GM18520 (cell line): ENCODE measurements around the gene CELA3A.
"Not testable (repeated sequence)": the region's sequence is repeated elsewhere in the genome, so short reads cannot be mapped to it uniquely, and the experiment has no call there.

Experiments
- ATAC-seq: cut with Tn5 transposase; IDR thresholded peaks from one replicate; pipeline ENCODE4 v1.9.1; 2021; ENCODE audit not compliant: unreplicated experiment

The CELA3A gene

DNA sequence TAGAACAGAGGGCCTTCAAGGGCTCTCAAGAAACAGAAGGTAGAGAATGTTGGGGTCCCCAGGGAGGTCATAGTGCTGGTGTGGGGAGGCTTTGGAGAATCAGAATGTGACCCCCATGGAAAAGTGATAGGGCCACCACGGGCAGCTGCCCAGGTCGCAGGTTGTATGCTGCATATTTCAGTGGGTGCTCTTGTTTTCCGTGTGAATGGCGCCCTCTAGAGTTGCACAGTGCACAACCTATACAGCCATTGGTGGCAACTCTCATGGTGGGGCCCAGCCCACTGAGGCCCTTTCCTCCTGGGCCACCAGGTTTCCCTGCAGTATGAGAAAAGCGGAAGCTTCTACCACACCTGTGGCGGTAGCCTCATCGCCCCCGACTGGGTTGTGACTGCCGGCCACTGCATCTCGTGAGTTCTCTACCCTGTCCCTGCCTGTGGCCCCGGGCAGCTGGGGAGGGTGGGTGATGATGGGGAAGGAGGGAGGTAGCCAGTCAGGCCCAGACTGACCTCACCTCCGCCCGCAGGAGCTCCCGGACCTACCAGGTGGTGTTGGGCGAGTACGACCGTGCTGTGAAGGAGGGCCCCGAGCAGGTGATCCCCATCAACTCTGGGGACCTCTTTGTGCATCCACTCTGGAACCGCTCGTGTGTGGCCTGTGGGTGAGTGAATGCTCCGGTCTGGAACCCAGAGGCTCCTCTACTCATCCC, 20.8 kb upstream of the CELA3A start:
- ATAC-seq, result not testable (repeated sequence)

DNA sequence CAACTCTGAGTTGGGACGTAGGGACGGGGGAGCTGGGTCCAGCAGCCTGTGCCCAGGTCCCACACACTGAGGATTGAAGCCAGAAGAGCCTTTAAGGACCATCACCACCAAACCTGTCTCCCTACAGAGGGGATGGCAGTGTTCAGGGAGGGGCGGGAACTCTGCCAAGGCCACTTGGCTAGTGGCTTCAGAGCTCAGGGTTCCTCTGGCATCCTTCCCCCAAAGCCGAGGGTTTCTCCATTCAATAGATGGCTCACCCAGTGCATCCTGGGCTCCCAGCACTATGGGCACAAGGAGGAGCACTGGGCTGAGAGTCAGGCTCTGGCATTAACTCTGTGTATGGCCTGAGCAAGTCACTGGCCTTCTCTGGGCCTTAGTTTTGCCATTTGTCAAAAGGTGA, 20.2 kb upstream of the CELA3A start:
- ATAC-seq, result not testable (repeated sequence)

DNA sequence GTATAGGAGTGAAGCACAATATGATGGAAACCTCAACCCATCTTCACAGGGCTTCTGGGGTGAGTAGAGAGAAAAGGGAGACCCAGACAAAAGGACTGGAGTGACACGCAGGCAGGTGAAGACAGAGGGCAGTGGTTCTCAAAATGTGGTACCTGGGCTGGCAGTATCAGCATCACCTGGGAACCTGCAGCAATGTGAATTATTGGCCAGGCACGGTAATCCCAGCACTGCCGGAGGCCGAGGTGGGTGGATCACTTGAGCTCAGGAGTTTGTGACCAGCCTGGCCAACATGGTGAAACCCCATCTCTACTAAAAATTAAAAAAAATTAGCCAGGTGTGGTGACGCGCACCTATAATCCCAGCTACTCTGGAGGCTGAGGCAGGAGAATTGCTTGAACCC, 19.3 kb upstream of the CELA3A start:
- not testable (repeated sequence) for ATAC-seq

DNA sequence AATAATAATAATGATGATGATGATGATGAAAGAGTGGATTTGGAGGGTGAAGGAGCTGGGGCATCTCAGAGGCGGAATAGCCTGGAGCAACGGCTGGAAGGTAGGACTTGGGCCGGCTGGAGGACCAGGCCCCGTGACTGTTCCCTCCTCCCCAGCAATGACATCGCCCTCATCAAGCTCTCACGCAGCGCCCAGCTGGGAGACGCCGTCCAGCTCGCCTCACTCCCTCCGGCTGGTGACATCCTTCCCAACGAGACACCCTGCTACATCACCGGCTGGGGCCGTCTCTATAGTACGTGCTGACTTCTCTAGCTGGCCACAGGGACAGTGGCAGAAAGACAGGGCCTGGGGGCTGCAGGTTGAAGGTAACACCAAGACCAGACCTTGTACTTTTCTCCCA, 17.9 kb upstream of the CELA3A start:
- ATAC-seq, result not testable (repeated sequence)

DNA sequence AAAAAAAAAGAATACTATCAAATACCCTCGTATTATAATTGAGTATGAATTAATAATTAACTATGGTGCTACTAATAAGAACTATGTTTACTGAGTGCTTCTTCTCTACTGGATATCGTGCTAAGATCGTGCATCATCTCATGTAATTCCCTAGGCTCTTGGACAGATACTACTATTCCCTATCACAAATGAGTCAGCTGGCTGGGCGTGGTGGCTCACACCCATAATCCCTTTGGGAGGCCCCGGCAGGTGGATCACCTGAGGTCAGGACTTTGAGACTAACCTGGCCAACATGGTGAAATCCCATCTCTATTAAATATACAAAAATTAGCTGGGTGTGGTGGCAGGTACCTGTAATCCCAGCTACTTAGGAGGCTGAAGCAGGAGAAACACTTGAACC, 15.6 kb upstream of the CELA3A start:
- not testable (repeated sequence) for ATAC-seq

DNA sequence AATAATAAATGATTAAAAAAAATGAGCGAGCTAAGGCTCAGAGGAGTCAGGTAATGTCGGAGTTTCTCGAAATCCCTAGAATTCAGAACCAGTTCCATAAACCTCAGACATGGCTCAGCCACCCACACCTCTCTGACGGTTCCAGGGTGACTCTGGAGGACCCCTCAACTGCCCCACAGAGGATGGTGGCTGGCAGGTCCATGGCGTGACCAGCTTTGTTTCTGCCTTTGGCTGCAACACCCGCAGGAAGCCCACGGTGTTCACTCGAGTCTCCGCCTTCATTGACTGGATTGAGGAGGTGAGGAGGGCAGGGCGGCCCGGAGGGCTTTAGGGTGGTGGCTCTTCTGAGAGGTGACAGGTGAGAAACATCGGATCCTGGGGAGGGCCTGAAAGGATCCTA, 15.1 kb upstream of the CELA3A start:
- ATAC-seq, result not testable (repeated sequence)

DNA sequence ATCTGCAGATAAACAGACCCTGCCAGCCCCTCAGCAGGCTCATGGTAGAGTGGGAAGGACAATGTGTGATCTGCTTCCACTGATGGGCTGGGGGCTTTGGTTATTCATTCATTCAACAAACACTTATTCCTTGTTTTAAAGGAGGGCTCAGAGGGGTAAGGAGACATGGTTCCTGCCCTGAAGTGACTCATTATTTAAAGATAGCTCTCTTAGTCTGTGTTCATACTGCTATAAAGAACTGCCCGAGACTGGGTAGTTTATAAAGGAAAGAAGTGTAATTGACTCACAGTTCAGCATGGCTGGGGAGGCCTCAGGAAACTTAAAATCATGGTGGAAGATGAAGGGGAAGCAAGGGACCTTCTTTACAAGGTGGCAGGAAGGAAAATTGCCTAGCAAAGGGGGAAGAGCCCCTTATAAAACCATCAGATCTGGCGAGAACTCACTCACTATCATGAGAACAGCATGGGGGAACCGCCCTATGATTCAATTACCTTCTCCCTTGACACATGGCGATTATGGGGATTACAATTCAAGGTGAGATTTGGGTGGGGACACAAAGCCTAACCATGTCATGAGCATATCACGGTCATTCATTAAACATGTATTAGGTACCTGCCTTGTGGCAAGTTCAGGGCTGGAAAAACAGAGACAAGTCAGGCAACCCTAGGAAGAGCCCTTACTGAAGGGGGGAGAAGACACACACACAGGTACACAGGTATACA, 11.6 kb upstream of the CELA3A start:
- ATAC-seq, result not testable (repeated sequence)

DNA sequence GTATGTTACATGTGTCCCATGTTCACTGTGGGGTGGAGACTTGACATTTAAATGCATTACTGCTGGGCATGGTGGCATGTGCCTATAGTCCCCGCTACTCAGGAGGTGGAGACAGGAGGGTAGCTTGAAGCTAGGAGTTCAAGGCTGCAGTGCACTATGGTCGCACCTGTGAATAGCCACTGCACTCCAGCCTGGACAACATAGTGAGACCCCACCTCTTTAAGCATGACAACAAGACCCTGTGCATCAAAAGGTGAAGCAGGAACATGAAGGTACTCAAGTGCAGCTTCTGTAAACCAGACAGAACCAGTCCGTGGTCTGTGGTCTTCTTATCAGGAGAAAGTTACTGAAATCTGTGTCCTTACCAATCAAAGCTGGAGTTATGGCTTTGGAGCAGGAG, 9.3 kb upstream of the CELA3A start:
- not testable (repeated sequence) for ATAC-seq

DNA sequence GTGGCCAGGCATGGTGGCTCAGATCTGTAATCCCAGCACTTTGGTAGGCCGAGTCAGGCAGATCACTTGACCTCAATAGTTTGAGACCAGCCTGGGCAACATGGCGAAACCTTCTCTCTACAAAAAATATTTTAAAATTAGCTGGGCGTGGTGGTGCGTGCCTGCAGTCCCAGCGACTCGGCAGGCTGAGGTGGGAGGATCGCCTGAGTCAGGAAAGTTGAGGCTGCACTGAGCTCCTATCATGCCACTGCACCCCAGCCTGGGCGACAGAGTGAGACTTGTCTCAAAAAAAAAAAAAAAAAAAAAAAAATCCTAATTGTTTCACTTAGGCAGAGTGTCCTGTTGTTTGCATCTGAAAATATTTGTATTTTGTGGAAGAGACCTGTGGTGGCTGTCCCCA, 6.7 kb upstream of the CELA3A start:
- not testable (repeated sequence) for ATAC-seq

DNA sequence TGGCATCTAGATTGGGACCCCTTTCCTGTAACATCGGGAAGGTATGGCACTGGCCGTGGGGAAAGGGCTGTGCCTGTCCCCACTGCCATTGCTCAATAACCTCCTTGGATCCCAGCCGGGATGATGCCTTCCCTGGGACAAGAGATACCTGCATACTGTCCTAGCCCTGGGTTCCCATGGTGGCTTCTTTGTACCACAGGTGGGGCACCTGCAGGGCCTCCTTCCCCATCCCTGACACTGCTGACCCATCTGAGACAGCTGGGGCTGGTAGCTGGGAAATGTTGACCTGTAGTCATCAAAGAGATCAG, 4.8 kb upstream of the CELA3A start:
- not testable (repeated sequence) for ATAC-seq

DNA sequence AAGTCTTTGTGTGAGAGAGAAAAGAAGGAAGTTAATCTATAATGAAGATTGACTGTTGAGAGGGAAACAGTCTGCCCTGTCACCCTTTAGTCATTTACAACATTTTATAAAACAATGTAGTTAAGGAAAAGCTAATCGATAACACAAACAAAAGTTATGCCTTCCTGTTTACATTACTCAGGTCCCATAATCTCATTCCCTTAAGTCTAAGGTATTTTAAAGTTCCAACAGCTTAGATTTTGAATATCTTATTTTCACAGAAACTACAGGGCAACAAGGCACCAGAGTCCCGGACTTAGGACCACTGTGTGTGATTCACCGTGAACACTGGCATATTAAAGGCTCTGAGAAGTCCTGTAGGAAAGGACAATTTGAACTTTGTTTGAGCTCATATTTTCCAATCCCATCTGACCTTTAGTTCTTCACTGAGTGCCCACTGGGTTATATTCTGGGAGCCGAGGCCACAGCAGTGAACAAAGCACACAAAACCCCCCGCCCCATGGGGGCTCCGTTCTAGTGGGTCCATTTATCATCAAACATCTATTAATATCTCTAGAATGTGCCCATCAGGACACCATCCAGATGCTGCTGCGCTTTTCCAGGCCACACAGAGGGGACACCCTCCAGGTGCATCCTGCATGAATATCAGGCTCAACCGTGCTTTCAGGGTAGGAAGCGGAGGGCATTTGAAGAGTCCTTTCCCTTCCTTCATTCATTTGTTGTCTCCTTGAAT, 3.4 kb upstream of the CELA3A start:
- not testable (repeated sequence) for ATAC-seq

DNA sequence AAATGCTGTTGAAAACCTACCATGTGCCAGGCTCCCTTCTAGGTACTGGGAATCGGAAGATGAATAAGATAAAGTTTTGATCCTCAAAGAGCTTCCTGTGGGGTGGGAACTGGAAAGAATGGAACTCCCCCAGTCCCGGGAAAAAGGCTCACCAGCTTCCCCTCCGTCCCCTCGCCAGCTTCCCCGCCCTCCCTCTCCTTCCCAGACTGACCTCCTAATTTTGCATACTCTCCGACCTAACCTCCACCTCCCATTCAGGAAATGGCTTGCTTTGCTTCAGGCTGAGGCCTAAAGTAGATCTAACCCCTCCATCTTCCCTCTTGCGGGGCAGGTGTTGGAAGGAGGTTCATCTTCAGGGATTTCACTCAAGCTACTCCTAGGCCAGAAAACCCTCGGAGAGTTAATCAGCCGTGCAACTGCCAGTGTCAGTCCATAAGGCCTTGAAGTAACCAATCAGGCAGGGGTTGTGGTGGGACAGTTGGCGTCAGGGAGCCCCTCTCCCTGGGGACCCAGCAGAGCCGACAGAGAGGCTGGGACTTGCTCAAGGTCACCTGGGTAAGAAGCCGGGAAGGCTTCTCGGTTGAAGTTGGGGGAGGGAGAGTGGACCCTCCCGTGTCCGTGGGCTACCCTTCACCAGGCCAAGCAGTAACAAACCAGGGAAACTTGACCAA, 2.7 kb upstream of the CELA3A start:
- ATAC-seq, result not testable (repeated sequence)

DNA sequence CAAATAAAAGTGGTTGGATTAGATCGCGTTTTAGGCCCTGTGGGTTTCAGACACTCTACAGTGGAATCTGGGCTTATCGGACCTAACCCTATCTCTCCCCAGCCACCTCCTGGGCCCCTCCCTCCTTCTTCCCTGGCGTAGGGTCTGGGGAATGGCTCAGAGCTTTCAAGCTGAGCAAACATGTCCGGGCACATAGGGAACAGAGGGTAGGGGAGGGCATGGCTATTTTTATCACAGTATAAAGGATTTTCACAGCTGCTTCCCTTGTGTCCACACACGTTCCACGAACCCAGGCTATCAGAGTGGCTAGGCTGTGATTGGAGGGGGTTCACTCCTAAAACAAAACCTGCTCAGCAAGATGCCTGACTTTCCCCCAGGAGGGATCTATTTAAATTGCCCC, 1.8 kb upstream of the CELA3A start:
- ATAC-seq, result not testable (repeated sequence)

DNA sequence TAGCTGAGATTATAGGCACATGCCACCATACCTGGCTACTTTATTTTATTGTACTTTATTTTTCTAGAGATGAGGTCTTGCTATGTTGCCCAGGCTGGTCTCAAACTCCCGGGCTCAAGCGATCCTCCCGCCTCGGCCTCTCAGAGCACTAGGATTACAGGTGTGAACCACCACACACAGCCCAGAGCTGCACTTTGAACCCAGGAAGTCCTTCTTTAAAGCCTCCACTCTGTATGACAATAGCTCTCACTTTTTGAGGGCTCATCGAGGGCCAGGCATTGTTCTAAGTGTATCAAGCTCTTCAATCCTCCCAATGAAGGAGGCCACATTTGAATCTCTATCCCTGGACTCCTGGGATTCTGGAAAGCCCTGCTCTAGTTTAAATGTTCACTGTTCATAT, 1.0 kb downstream of the CELA3A start:
- not testable (repeated sequence) for ATAC-seq

DNA sequence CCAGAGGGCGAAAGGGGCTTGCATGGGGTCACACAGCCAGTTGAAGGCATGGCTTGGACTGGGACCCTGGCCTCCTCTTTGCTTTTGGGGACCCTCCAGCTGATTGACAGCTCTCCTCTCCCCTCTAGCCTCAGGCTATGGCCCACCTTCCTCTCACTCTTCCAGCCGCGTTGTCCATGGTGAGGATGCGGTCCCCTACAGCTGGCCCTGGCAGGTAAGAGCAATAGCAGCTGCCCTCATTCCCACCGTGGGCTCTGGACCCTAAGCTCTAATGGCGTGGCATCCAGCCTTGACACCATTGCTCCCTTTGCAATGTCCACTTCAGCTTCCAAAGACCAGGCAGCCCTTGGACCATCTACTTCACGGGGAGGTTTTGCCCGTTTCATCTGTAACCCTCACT, 1.4 kb downstream of the CELA3A start:
- ATAC-seq, result not testable (repeated sequence)

DNA sequence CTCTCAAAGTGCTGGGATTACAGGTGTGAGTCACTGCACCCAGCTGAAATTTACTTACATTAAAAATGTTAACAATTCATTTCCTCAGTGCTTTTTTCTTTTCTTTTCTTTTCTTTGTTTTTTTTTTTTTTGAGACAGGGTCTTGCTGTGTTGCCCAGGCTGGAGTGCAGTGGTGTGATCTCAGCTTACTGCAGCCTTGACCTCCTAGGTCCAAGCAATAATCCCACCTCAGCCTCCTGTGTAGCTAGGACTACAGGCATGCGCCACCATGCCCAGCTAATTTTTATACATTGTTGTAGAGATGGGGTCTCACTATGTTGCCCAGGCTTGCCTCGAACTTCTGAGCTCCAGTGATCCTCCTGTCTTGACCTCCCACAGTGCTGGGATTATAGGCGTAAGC, 2.5 kb downstream of the CELA3A start:
- ATAC-seq, result not testable (repeated sequence)

DNA sequence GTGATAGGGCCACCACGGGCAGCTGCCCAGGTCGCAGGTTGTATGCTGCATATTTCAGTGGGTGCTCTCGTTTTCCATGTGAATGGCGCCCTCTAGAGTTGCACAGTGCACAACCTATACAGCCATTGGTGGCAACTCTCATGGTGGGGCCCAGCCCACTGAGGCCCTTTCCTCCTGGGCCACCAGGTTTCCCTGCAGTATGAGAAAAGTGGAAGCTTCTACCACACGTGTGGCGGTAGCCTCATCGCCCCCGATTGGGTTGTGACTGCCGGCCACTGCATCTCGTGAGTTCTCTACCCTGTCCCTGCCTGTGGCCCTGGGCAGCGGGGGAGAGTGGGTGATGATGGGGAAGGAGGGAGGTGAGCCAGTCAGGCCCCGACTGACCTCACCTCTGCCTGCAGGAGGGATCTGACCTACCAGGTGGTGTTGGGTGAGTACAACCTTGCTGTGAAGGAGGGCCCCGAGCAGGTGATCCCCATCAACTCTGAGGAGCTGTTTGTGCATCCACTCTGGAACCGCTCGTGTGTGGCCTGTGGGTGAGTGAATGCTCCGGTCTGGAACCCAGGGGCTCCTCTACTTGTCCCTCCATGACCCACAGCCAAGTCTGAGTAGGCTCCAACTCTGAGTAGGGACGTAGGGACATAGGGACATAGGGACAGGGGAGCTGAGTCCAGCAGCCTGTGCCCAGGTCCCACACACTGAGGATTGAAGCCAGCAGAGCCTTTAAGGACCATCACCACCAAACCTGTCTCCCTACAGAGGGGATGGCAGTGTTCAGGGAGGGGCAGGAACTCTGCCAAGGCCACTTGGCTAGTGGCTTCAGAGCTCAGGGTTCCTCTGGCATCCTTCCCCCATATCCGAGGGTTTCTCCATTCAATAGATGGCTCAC, 4.0 kb downstream of the CELA3A start:
- not testable (repeated sequence) for ATAC-seq

DNA sequence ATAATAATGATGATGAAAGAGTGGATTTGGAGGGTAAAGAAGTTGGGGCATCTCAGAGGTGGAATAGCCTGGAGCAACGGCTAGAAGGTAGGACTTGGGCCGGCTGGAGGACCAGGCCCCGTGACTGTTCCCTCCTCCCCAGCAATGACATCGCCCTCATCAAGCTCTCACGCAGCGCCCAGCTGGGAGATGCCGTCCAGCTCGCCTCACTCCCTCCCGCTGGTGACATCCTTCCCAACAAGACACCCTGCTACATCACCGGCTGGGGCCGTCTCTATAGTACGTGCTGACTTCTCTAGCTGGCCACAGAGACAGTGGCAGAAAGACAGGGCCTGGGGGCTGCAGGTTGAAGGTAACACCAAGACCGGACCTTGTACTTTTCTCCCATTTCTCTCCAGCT, 5.3 kb downstream of the CELA3A start:
- ATAC-seq, result not testable (repeated sequence)

DNA sequence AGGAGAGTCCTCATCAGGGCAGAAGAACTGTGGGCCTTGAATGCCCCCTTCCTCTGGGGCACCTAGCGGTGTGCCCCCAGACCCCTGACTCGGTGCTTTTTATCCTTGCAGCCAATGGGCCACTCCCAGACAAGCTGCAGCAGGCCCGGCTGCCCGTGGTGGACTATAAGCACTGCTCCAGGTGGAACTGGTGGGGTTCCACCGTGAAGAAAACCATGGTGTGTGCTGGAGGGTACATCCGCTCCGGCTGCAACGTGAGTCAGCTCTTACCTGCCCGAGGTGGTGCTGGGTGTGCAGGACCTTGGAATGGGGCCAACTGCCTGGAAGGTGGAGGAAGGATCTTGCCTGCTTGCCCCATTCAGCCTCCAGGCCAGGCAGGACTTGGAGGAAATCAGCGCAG, 5.8 kb downstream of the CELA3A start:
- ATAC-seq, result not testable (repeated sequence)

DNA sequence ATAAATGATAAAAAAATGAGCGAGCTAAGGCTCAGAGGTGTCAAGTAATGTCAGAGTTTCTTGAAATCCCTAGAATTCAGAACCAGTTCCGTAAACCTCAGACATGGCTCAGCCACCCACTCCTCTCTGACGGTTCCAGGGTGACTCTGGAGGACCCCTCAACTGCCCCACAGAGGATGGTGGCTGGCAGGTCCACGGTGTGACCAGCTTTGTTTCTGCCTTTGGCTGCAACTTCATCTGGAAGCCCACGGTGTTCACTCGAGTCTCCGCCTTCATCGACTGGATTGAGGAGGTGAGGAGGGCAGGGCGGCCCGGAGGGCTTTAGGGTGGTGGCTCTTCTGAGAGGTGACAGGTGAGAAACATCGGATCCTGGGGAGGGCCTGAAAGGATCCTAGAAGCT, 8.1 kb downstream of the CELA3A start:
- not testable (repeated sequence) for ATAC-seq
